ENCODE measurements around the gene MARK3. TPM values are rescaled to one million over a fixed set of nuclear protein-coding genes. Genes with fewer than 3 reads are reported as not detected.
A peak's percentile ranks its signal among the peaks of the same experiment; 100 is the strongest.

Gene MARK3
- total and polyA plus RNA-seq, 2 donors from 2014 or later: 39.8 to 83.1 TPM

- intact Hi-C loops (cut with DNase I): no loop called here
- no peak overlapping the region for H3K27ac ChIP-seq (ENCODE audit: low read depth in 2 of 2, low read length in 2 of 2)
Measured at GRCh38 chr14:103449634-103450161, 64.5 kb downstream of the MARK3 start.

GRCh38 chr14:103450416-103450815 is 65.2 kb downstream of the MARK3 start:
- DNase-seq: no peak
- H3K27me3 ChIP-seq (ENCODE audit: control insufficient read depth, insufficient read depth, low read length): no peaks in the 10 kb centered on the region
- no peaks in the 10 kb centered on the region for H3K9me3 ChIP-seq (ENCODE audit: control insufficient read depth in 2 of 3, insufficient read depth in 1 of 3, low read length in 3 of 3)
- intact Hi-C loops (cut with DNase I): no loop called here
- no peak for TF ChIP-seq CTCF (IDR thresholded peaks at IDR 0.05; ENCODE audit: borderline replicate concordance, extremely low read depth, insufficient read depth)
- peaks cover 2 to 23% (median 10%) of the 10 kb centered on the region in 3 donors for H3K4me1 ChIP-seq (ENCODE audit: control insufficient read depth in 2 of 3, insufficient read depth in 2 of 3, low read depth in 1 of 3, low read length in 3 of 3)
- FAIRE-seq: peak; percentile 21
- H3K4me3 ChIP-seq (ENCODE audit: low read length in 3 of 3): no peak overlapping the region
- no peak overlapping the region for H3K27ac ChIP-seq (ENCODE audit: low read depth in 2 of 2, low read length in 2 of 2)
- H3K9ac ChIP-seq (ENCODE audit: low read length in 3 of 3): no peak overlapping the region
- peaks cover 0 to 4% (median 0%) of the 10 kb centered on the region in 3 donors for H3K36me3 ChIP-seq (ENCODE audit: control insufficient read depth in 2 of 3, insufficient read depth in 3 of 3, low read length in 3 of 3)

More at GRCh38 chr14:103449634-103450161, 64.5 kb downstream of the MARK3 start:
- DNase-seq (no peak), FAIRE-seq (no peak)
- Histone ChIP-seq H3K27me3 (ENCODE audit: control insufficient read depth, insufficient read depth, low read length) (no peaks in the 10 kb centered on the region), H3K9ac (ENCODE audit: low read length in 3 of 3) (no peak overlapping the region), H3K9me3 (ENCODE audit: control insufficient read depth in 2 of 3, insufficient read depth in 1 of 3, low read length in 3 of 3) (no peaks in the 10 kb centered on the region), H3K4me1 (ENCODE audit: control insufficient read depth in 2 of 3, insufficient read depth in 2 of 3, low read depth in 1 of 3, low read length in 3 of 3) (peaks cover 3 to 28% (median 10%) of the 10 kb centered on the region in 3 donors), H3K4me3 (ENCODE audit: low read length in 3 of 3) (no peak overlapping the region), H3K36me3 (ENCODE audit: control insufficient read depth in 2 of 3, insufficient read depth in 3 of 3, low read length in 3 of 3) (peaks cover 0 to 4% (median 0%) of the 10 kb centered on the region in 3 donors)
- no peak for TF ChIP-seq CTCF (IDR thresholded peaks at IDR 0.05; ENCODE audit: borderline replicate concordance, extremely low read depth, insufficient read depth)

- Histone ChIP-seq H3K9me3 (ENCODE audit: control insufficient read depth in 2 of 3, insufficient read depth in 1 of 3, low read length in 3 of 3) (no peaks in the 10 kb centered on the region), H3K27me3 (ENCODE audit: control insufficient read depth, insufficient read depth, low read length) (no peaks in the 10 kb centered on the region), H3K4me1 (ENCODE audit: control insufficient read depth in 2 of 3, insufficient read depth in 2 of 3, low read depth in 1 of 3, low read length in 3 of 3) (peaks cover 0 to 23% (median 8%) of the 10 kb centered on the region in 3 donors), H3K36me3 (ENCODE audit: control insufficient read depth in 2 of 3, insufficient read depth in 3 of 3, low read length in 3 of 3) (peaks cover 0 to 4% (median 0%) of the 10 kb centered on the region in 3 donors), H3K27ac (ENCODE audit: low read depth in 2 of 2, low read length in 2 of 2) (no peak overlapping the region), H3K4me3 (ENCODE audit: low read length in 3 of 3) (no peak overlapping the region), H3K9ac (ENCODE audit: low read length in 3 of 3) (no peak overlapping the region)
- DNase-seq: no peak
- intact Hi-C loops (cut with DNase I): no loop called here
- TF ChIP-seq CTCF (IDR thresholded peaks at IDR 0.05; ENCODE audit: borderline replicate concordance, extremely low read depth, insufficient read depth): no peak
- FAIRE-seq: no peak
Measured at GRCh38 chr14:103451401-103451800, 66.2 kb downstream of the MARK3 start.

GRCh38 chr14:103453791-103454190 is 68.6 kb downstream of the MARK3 start:
- Histone ChIP-seq H3K27me3 (ENCODE audit: control insufficient read depth, insufficient read depth, low read length) (no peaks in the 10 kb centered on the region), H3K36me3 (ENCODE audit: control insufficient read depth in 2 of 3, insufficient read depth in 3 of 3, low read length in 3 of 3) (peaks cover 0 to 4% (median 0%) of the 10 kb centered on the region in 3 donors), H3K4me3 (ENCODE audit: low read length in 3 of 3) (no peak overlapping the region), H3K9ac (ENCODE audit: low read length in 3 of 3) (no peak overlapping the region), H3K4me1 (ENCODE audit: control insufficient read depth in 2 of 3, insufficient read depth in 2 of 3, low read depth in 1 of 3, low read length in 3 of 3) (peaks cover 0 to 25% (median 9%) of the 10 kb centered on the region in 3 donors), H3K27ac (ENCODE audit: low read depth in 2 of 2, low read length in 2 of 2) (no peak overlapping the region), H3K9me3 (ENCODE audit: control insufficient read depth in 2 of 3, insufficient read depth in 1 of 3, low read length in 3 of 3) (no peaks in the 10 kb centered on the region)
- no peak for DNase-seq
- no peak for TF ChIP-seq CTCF (IDR thresholded peaks at IDR 0.05; ENCODE audit: borderline replicate concordance, extremely low read depth, insufficient read depth)
- intact Hi-C loops (cut with DNase I): no loop called here
- FAIRE-seq: no peak
